ENCODE data around the gene SLC6A7.

Gene SLC6A7

GRCh38 chr5:150172556-150172955 is 17.3 kb upstream of the SLC6A7 start:
- no peak overlapping the region for H3K4ac ChIP-seq (ENCODE audit: low read depth in 1 of 2, low read length in 2 of 2)
- H3K14ac ChIP-seq (ENCODE audit: low read length in 2 of 2) = no peak overlapping the region
- DNase-seq = no peak
- H3K4me1 ChIP-seq (ENCODE audit: control insufficient read depth, insufficient read depth, low read depth, low read length) = peaks cover 8% of the 10 kb centered on the region
- H3K4me3 ChIP-seq (ENCODE audit: insufficient read depth in 1 of 2, low read depth in 1 of 2, low read length in 2 of 2) = peak overlapping the region in 1 of 2 experiments; percentile 30
- no peak overlapping the region for H3K4me2 ChIP-seq (ENCODE audit: low read length, poor library complexity, severe bottlenecking)
- no peaks in the 10 kb centered on the region for H3K79me1 ChIP-seq (replicated peaks; ENCODE audit: low read length, poor library complexity, severe bottlenecking)
- H3K27ac ChIP-seq (ENCODE audit: low read length, poor library complexity, severe bottlenecking) = no peak overlapping the region
- H3K27me3 ChIP-seq (ENCODE audit: control insufficient read depth in 1 of 2, insufficient read depth in 1 of 2, low read length in 2 of 2) = peaks cover 0 to 16% of the 10 kb centered on the region in 2 experiments
- no peak overlapping the region for H4K8ac ChIP-seq (ENCODE audit: low read length)
- H2BK12ac ChIP-seq (ENCODE audit: low read length in 2 of 2) = no peak overlapping the region
- H2BK15ac ChIP-seq (ENCODE audit: low read depth, poor library complexity, severe bottlenecking) = no peak overlapping the region
- no peak overlapping the region for H3K23ac ChIP-seq (ENCODE audit: low read length in 2 of 2)
- no peaks in the 10 kb centered on the region for H3K36me3 ChIP-seq (ENCODE audit: control insufficient read depth in 1 of 2, insufficient read depth in 2 of 2, low read depth in 1 of 2, low read length in 2 of 2)
- peak overlapping the region; percentile 50 for H3K9ac ChIP-seq (ENCODE audit: low read length)
- H3K18ac ChIP-seq (ENCODE audit: low read depth in 1 of 2, low read length in 2 of 2) = no peak overlapping the region
- no peak overlapping the region for H2BK5ac ChIP-seq (ENCODE audit: low read depth, low read length, poor library complexity, severe bottlenecking)
- no peaks in the 10 kb centered on the region for H3K9me3 ChIP-seq (ENCODE audit: control insufficient read depth, low read length)
- no peak overlapping the region for H2AK5ac ChIP-seq (ENCODE audit: low read length, severe bottlenecking)
- no peak overlapping the region for H2AFZ ChIP-seq (ENCODE audit: low read depth, low read length)
- no peak overlapping the region for H4K91ac ChIP-seq (ENCODE audit: low read length)
- WGBS = 86% methylated on average over 4 of the region's 4 CpGs
- no peak overlapping the region for H2BK120ac ChIP-seq (ENCODE audit: low read depth, low read length)

GRCh38 chr5:150173161-150173560 is 16.7 kb upstream of the SLC6A7 start:
- Histone ChIP-seq H3K27ac (ENCODE audit: low read length, poor library complexity, severe bottlenecking) (no peak overlapping the region), H3K4me1 (ENCODE audit: control insufficient read depth, insufficient read depth, low read depth, low read length) (peaks cover 8% of the 10 kb centered on the region), H3K27me3 (ENCODE audit: control insufficient read depth in 1 of 2, insufficient read depth in 1 of 2, low read length in 2 of 2) (peaks cover 0 to 16% of the 10 kb centered on the region in 2 experiments), H3K18ac (ENCODE audit: low read depth in 1 of 2, low read length in 2 of 2) (no peak overlapping the region), H2BK5ac (ENCODE audit: low read depth, low read length, poor library complexity, severe bottlenecking) (no peak overlapping the region), H3K79me1 (replicated peaks; ENCODE audit: low read length, poor library complexity, severe bottlenecking) (no peaks in the 10 kb centered on the region), H2BK12ac (ENCODE audit: low read length in 2 of 2) (no peak overlapping the region), H4K91ac (ENCODE audit: low read length) (no peak overlapping the region), H3K14ac (ENCODE audit: low read length in 2 of 2) (no peak overlapping the region), H2BK15ac (ENCODE audit: low read depth, poor library complexity, severe bottlenecking) (no peak overlapping the region), H3K4me3 (ENCODE audit: insufficient read depth in 1 of 2, low read depth in 1 of 2, low read length in 2 of 2) (no peak overlapping the region), H3K9me3 (ENCODE audit: control insufficient read depth, low read length) (no peaks in the 10 kb centered on the region), H2AK5ac (ENCODE audit: low read length, severe bottlenecking) (no peak overlapping the region), H3K23ac (ENCODE audit: low read length in 2 of 2) (peak overlapping the region in 1 of 2 experiments; percentile 9), H3K4me2 (ENCODE audit: low read length, poor library complexity, severe bottlenecking) (no peak overlapping the region), H2BK120ac (ENCODE audit: low read depth, low read length) (no peak overlapping the region), H2AFZ (ENCODE audit: low read depth, low read length) (no peak overlapping the region), H3K36me3 (ENCODE audit: control insufficient read depth in 1 of 2, insufficient read depth in 2 of 2, low read depth in 1 of 2, low read length in 2 of 2) (no peaks in the 10 kb centered on the region), H3K9ac (ENCODE audit: low read length) (no peak overlapping the region), H4K8ac (ENCODE audit: low read length) (no peak overlapping the region), H3K4ac (ENCODE audit: low read depth in 1 of 2, low read length in 2 of 2) (peak overlapping the region in 1 of 2 experiments; percentile 22)
- no peak for DNase-seq
- WGBS = 74% methylated on average over 3 of the region's 3 CpGs

- 96% methylated on average over 6 of the region's 6 CpGs for WGBS
- no peaks in the 10 kb centered on the region for H3K36me3 ChIP-seq (ENCODE audit: control insufficient read depth in 1 of 2, insufficient read depth in 2 of 2, low read depth in 1 of 2, low read length in 2 of 2)
- no peak overlapping the region for H2BK12ac ChIP-seq (ENCODE audit: low read length in 2 of 2)
These were observed 15.6 kb upstream of the SLC6A7 start for GRCh38 chr5:150174285-150174684.

GRCh38 chr5:150175076-150175475 is 14.8 kb upstream of the SLC6A7 start:
- no peak overlapping the region for H2BK5ac ChIP-seq (ENCODE audit: low read depth, low read length, poor library complexity, severe bottlenecking)
- WGBS = 100% methylated on average over 1 of the region's 1 CpG

More at GRCh38 chr5:150174285-150174684, 15.6 kb upstream of the SLC6A7 start:
- no peak overlapping the region for H2BK15ac ChIP-seq (ENCODE audit: low read depth, poor library complexity, severe bottlenecking)
- no peak overlapping the region for H2AFZ ChIP-seq (ENCODE audit: low read depth, low read length)
- peaks cover 0 to 12% of the 10 kb centered on the region in 2 experiments for H3K27me3 ChIP-seq (ENCODE audit: control insufficient read depth in 1 of 2, insufficient read depth in 1 of 2, low read length in 2 of 2)
- no peak overlapping the region for H2BK5ac ChIP-seq (ENCODE audit: low read depth, low read length, poor library complexity, severe bottlenecking)
- H3K4me3 ChIP-seq (ENCODE audit: insufficient read depth in 1 of 2, low read depth in 1 of 2, low read length in 2 of 2) = no peak overlapping the region
- no peak overlapping the region for H2AK5ac ChIP-seq (ENCODE audit: low read length, severe bottlenecking)
- H3K27ac ChIP-seq (ENCODE audit: low read length, poor library complexity, severe bottlenecking) = no peak overlapping the region
- H3K9ac ChIP-seq (ENCODE audit: low read length) = no peak overlapping the region
- H3K4me2 ChIP-seq (ENCODE audit: low read length, poor library complexity, severe bottlenecking) = no peak overlapping the region
- H3K9me3 ChIP-seq (ENCODE audit: control insufficient read depth, low read length) = no peaks in the 10 kb centered on the region
- no peak overlapping the region for H4K91ac ChIP-seq (ENCODE audit: low read length)
- H4K8ac ChIP-seq (ENCODE audit: low read length) = no peak overlapping the region
- DNase-seq = no peak
- peaks cover 11% of the 10 kb centered on the region for H3K4me1 ChIP-seq (ENCODE audit: control insufficient read depth, insufficient read depth, low read depth, low read length)
- H2BK120ac ChIP-seq (ENCODE audit: low read depth, low read length) = no peak overlapping the region
- no peak overlapping the region for H3K23ac ChIP-seq (ENCODE audit: low read length in 2 of 2)
- no peak overlapping the region for H3K18ac ChIP-seq (ENCODE audit: low read depth in 1 of 2, low read length in 2 of 2)
- no peaks in the 10 kb centered on the region for H3K79me1 ChIP-seq (replicated peaks; ENCODE audit: low read length, poor library complexity, severe bottlenecking)
- no peak overlapping the region for H3K14ac ChIP-seq (ENCODE audit: low read length in 2 of 2)
- no peak overlapping the region for H3K4ac ChIP-seq (ENCODE audit: low read depth in 1 of 2, low read length in 2 of 2)

More at GRCh38 chr5:150175076-150175475, 14.8 kb upstream of the SLC6A7 start:
- no peak overlapping the region for H4K91ac ChIP-seq (ENCODE audit: low read length)
- H3K9ac ChIP-seq (ENCODE audit: low read length) = no peak overlapping the region
- H2AK5ac ChIP-seq (ENCODE audit: low read length, severe bottlenecking) = no peak overlapping the region
- no peak overlapping the region for H3K27ac ChIP-seq (ENCODE audit: low read length, poor library complexity, severe bottlenecking)
- H3K9me3 ChIP-seq (ENCODE audit: control insufficient read depth, low read length) = no peaks in the 10 kb centered on the region
- no peak overlapping the region for H3K4me2 ChIP-seq (ENCODE audit: low read length, poor library complexity, severe bottlenecking)
- H3K4ac ChIP-seq (ENCODE audit: low read depth in 1 of 2, low read length in 2 of 2) = no peak overlapping the region
- no peak overlapping the region for H3K14ac ChIP-seq (ENCODE audit: low read length in 2 of 2)
- no peak overlapping the region for H3K18ac ChIP-seq (ENCODE audit: low read depth in 1 of 2, low read length in 2 of 2)
- H2BK12ac ChIP-seq (ENCODE audit: low read length in 2 of 2) = peak overlapping the region in 1 of 2 experiments; percentile 57
- H3K79me1 ChIP-seq (replicated peaks; ENCODE audit: low read length, poor library complexity, severe bottlenecking) = no peaks in the 10 kb centered on the region
- no peak overlapping the region for H4K8ac ChIP-seq (ENCODE audit: low read length)
- H3K36me3 ChIP-seq (ENCODE audit: control insufficient read depth in 1 of 2, insufficient read depth in 2 of 2, low read depth in 1 of 2, low read length in 2 of 2) = no peaks in the 10 kb centered on the region
- H2AFZ ChIP-seq (ENCODE audit: low read depth, low read length) = no peak overlapping the region
- no peak overlapping the region for H3K23ac ChIP-seq (ENCODE audit: low read length in 2 of 2)
- peaks cover 0 to 6% of the 10 kb centered on the region in 2 experiments for H3K27me3 ChIP-seq (ENCODE audit: control insufficient read depth in 1 of 2, insufficient read depth in 1 of 2, low read length in 2 of 2)
- peaks cover 11% of the 10 kb centered on the region for H3K4me1 ChIP-seq (ENCODE audit: control insufficient read depth, insufficient read depth, low read depth, low read length)
- H2BK120ac ChIP-seq (ENCODE audit: low read depth, low read length) = no peak overlapping the region
- H3K4me3 ChIP-seq (ENCODE audit: insufficient read depth in 1 of 2, low read depth in 1 of 2, low read length in 2 of 2) = no peak overlapping the region
- DNase-seq = no peak
- H2BK15ac ChIP-seq (ENCODE audit: low read depth, poor library complexity, severe bottlenecking) = no peak overlapping the region
